22Rv1 (cell line): ENCODE results near the gene CPSF3.

Source experiments
- ZFX ChIP-seq: fragments of 450-650 bp; IDR thresholded peaks from 2 replicates; pipeline ENCODE4 v1.6.1; 2017; ENCODE audit warnings: antibody characterized with exemption, borderline replicate concordance
- TF ChIP-seq, protein P1 (sequence below): fragments of 450-650 bp; IDR thresholded peaks from 2 replicates; pipeline ENCODE4 v1.5.1; 2017; ENCODE audit warnings: mild to moderate bottlenecking

DNA sequence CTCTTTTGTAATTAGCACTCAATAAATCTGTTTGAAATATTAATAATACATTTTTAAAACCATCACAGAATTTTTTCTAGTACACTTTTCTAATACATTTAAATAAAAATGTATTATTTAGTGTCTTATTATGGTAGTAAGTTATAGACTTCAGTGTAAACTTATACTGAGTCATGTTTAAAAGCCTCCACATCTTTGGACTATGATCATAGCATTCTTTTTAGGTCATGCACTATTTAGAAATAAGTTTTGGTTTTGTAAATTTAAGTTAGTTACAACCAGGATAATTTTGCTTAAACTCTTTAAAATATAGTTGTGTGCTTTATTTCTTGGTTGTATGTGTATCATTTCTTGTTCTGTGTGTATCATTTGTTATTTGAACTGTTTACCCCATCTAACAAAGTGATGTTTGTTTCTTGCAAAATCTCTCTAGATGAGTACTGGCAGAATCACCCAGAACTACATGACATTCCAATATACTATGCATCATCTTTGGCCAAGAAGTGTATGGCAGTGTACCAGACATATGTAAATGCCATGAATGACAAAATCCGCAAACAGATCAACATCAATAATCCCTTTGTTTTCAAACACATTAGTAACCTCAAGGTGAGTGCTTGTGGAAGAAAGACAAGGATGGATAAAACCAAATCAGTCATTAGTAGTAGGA, 16.7 kb downstream of the CPSF3 start:
- TF ChIP-seq, protein P1, sequence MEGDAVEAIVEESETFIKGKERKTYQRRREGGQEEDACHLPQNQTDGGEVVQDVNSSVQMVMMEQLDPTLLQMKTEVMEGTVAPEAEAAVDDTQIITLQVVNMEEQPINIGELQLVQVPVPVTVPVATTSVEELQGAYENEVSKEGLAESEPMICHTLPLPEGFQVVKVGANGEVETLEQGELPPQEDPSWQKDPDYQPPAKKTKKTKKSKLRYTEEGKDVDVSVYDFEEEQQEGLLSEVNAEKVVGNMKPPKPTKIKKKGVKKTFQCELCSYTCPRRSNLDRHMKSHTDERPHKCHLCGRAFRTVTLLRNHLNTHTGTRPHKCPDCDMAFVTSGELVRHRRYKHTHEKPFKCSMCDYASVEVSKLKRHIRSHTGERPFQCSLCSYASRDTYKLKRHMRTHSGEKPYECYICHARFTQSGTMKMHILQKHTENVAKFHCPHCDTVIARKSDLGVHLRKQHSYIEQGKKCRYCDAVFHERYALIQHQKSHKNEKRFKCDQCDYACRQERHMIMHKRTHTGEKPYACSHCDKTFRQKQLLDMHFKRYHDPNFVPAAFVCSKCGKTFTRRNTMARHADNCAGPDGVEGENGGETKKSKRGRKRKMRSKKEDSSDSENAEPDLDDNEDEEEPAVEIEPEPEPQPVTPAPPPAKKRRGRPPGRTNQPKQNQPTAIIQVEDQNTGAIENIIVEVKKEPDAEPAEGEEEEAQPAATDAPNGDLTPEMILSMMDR: no peak
- TF ChIP-seq ZFX: no peak
